ENCODE data around the gene LRRC14B. TPM values are rescaled to one million over a fixed set of nuclear protein-coding genes. Genes with fewer than 3 reads are reported as not detected.
A peak's percentile ranks its signal among the peaks of the same experiment; 100 is the strongest.

Gene LRRC14B
- total and polyA plus RNA-seq, 7 experiments from 2014 or later: 0.51 TPM; not detected in 6

DNA sequence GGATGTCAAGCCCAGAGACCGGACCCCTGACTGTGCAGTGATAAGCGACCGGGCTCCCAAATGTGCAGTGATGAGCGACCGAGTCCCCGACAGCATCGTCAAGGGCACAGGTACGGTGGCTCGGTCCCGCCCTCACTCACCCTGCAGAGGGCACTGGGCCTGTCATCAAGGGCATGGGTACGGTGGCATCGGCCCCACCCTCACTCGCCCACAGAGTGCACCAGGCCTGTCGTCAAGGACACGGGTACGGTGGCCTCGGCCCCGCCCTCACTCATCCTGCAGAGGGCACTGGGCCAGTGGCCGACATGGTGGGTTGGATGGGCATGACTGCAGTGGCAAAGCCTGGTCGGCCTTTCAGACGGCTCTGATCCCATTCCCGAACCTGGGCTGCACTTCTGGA lies 9.7 kb upstream of the LRRC14B start:
- H3K27me3 ChIP-seq (ENCODE audit: control insufficient read depth in 2 of 2, insufficient read depth in 2 of 2, low read length in 2 of 2): no peaks in the 10 kb centered on the region
- no peaks in the 10 kb centered on the region for H3K9me3 Mint-ChIP-seq
- POLR2A ChIA-PET: no interaction called here
- H3K4me3 Mint-ChIP-seq: no peak overlapping the region
- peaks cover 0 to 9% (median 0%) of the 10 kb centered on the region in 5 donors for H3K27me3 Mint-ChIP-seq
- no peak overlapping the region for H3K27ac Mint-ChIP-seq
- intact Hi-C loops (cut with micrococcal nuclease): no loop called here
- CTCF ChIA-PET: no interaction called here
- H3K4me3 ChIP-seq (ENCODE audit: low read length): no peak overlapping the region
- ATAC-seq (no peak), DNase-seq (no peak)
- no peaks in the 10 kb centered on the region for H3K4me1 Mint-ChIP-seq
- no peak overlapping the region for H3K27ac ChIP-seq (ENCODE audit: low read depth, low read length)
- no peaks in the 10 kb centered on the region for H3K4me1 ChIP-seq (ENCODE audit: control insufficient read depth in 2 of 2, insufficient read depth in 2 of 2, low read length in 2 of 2)
- H3K9me3 ChIP-seq (ENCODE audit: control insufficient read depth in 2 of 3, low read length in 3 of 3): no peaks in the 10 kb centered on the region
- H3K36me3 ChIP-seq (ENCODE audit: control insufficient read depth in 2 of 3, insufficient read depth in 3 of 3, low read length in 3 of 3): no peaks in the 10 kb centered on the region
- no peaks in the 10 kb centered on the region for H3K36me3 Mint-ChIP-seq

DNA sequence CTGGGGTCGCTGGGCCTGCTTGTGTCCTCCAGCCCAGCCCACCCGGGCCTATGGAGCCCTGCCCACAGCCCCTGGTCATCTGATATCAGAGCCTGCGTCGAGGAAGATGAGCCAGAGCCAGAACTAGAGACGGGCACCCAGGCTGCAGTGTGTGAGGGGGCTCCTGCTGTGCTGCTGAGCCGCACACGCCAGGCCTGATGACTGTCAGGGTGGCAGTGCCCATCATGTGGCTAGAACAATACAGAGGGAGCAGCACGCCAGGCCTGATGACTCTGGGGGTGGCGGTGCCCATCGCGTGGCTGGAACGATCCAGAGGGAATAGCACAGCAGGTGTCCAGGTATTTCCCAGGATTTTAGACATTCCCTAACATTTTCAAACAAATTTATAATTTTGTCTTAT lies 9.2 kb upstream of the LRRC14B start:
- Mint-ChIP-seq H3K36me3 (no peaks in the 10 kb centered on the region), H3K4me1 (no peaks in the 10 kb centered on the region), H3K27me3 (peaks cover 0 to 9% (median 0%) of the 10 kb centered on the region in 5 donors), H3K4me3 (no peak overlapping the region), H3K27ac (no peak overlapping the region), H3K9me3 (no peaks in the 10 kb centered on the region)
- Histone ChIP-seq H3K4me1 (ENCODE audit: control insufficient read depth in 2 of 2, insufficient read depth in 2 of 2, low read length in 2 of 2) (no peaks in the 10 kb centered on the region), H3K9me3 (ENCODE audit: control insufficient read depth in 2 of 3, low read length in 3 of 3) (no peaks in the 10 kb centered on the region), H3K36me3 (ENCODE audit: control insufficient read depth in 2 of 3, insufficient read depth in 3 of 3, low read length in 3 of 3) (no peaks in the 10 kb centered on the region), H3K27me3 (ENCODE audit: control insufficient read depth in 2 of 2, insufficient read depth in 2 of 2, low read length in 2 of 2) (no peaks in the 10 kb centered on the region), H3K4me3 (ENCODE audit: low read length) (no peak overlapping the region), H3K27ac (ENCODE audit: low read depth, low read length) (no peak overlapping the region)
- intact Hi-C loops (cut with micrococcal nuclease): no loop called here
- DNase-seq: no peak
- ChIA-PET CTCF (no interaction called here), POLR2A (no interaction called here)
- ATAC-seq: no peak

DNA sequence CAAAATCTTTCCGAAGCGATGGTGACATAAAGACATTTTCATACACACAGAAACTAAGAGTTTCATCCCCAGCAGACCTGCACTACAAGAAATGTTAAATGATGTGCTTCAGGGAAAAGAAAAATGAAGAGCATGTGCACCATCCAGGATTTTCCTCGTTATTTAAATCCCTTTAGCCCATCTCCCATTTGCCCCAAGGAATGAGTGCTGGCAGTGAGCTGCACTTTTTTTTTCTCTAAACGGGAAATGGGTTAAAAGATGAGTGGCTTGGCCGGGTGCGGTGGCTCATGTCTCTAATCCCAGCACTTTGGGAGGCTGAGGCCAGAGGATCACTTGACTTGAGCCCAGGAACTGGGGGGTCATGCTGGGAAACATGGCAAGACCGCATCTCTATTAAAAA lies 6.8 kb upstream of the LRRC14B start:
- DNase-seq (no peak), ATAC-seq (no peak)
- H3K27ac ChIP-seq (ENCODE audit: low read depth, low read length): no peak overlapping the region
- POLR2A ChIA-PET: no interaction called here
- no peaks in the 10 kb centered on the region for H3K9me3 ChIP-seq (ENCODE audit: control insufficient read depth in 2 of 3, low read length in 3 of 3)
- H3K4me1 Mint-ChIP-seq: peaks cover 5 to 8% (median 6%) of the 10 kb centered on the region in 7 donors
- H3K36me3 ChIP-seq (ENCODE audit: control insufficient read depth in 2 of 3, insufficient read depth in 3 of 3, low read length in 3 of 3): no peaks in the 10 kb centered on the region
- no peaks in the 10 kb centered on the region for H3K36me3 Mint-ChIP-seq
- H3K4me3 ChIP-seq (ENCODE audit: low read length): no peak overlapping the region
- H3K27me3 ChIP-seq (ENCODE audit: control insufficient read depth in 2 of 2, insufficient read depth in 2 of 2, low read length in 2 of 2): no peaks in the 10 kb centered on the region
- intact Hi-C loops (cut with micrococcal nuclease): no loop called here
- peaks cover 0 to 2% (median 0%) of the 10 kb centered on the region in 11 donors for H3K9me3 Mint-ChIP-seq
- H3K27ac Mint-ChIP-seq: peak overlapping the region in 1 of 9 donors; percentile 19
- peaks cover 0 to 6% of the 10 kb centered on the region in 2 donors for H3K4me1 ChIP-seq (ENCODE audit: control insufficient read depth in 2 of 2, insufficient read depth in 2 of 2, low read length in 2 of 2)
- CTCF ChIA-PET: interaction anchor here (0.6 kb wide), 1 partner anchor 9 kb away, joined by 3 read pairs; no protein-coding TSS in a partner anchor
- H3K27me3 Mint-ChIP-seq: peaks cover 0 to 9% (median 0%) of the 10 kb centered on the region in 5 donors
- no peak overlapping the region for H3K4me3 Mint-ChIP-seq

DNA sequence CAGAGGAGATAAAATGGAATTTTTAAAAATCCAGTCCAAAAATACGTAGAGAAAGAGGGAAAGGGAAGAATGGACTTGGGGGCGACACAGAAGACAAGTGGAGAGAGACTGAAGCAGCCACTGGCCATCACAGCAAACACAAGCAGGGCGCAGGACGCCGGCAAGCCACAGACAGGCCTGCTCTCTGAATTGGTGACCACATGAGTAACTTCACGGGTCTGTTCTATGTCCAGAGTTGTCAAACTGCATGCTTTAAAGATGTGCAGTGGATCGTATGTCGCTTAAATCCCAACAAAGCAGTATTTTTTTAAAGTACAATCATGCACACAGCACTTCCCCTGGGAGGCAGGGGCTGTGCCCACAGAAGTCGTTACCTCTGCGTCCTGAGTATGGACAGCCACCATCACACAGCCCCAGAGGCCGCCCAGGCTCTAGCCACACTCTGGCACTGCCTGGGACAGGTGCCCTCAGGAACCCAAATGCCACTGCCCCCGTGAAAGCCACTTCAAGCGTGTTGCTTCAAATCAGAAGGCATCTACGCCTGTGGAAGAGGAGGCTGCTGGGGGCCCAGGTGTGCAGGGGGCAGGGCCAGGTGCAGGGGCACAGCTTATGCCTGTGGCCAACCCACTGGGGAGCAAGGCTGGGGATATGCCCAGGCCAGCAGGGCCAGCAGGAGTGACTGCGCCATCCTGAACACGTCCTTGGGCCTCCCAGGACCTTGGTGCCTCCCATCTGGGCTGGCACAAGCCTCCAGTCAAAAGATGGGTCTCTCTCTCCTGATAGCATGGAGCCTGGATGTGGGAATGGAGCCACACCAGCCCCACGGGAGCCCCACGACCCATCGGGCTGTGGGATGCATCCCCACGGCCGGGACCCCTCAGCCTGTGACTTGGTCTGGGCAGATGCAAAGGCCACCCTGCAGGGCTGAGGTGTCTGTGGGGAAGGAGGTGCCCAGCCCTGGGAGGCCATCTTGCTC lies 5.9 kb upstream of the LRRC14B start:
- POLR2A ChIA-PET: no interaction called here
- CTCF ChIA-PET: no interaction called here
- H3K27me3 ChIP-seq (ENCODE audit: control insufficient read depth in 2 of 2, insufficient read depth in 2 of 2, low read length in 2 of 2): no peaks in the 10 kb centered on the region
- no peak for DNase-seq
- H3K4me1 ChIP-seq (ENCODE audit: control insufficient read depth in 2 of 2, insufficient read depth in 2 of 2, low read length in 2 of 2): peaks cover 0 to 6% of the 10 kb centered on the region in 2 donors
- Mint-ChIP-seq H3K4me3 (no peak overlapping the region), H3K27me3 (peaks cover 0 to 13% (median 3%) of the 10 kb centered on the region in 5 donors), H3K27ac (peak overlapping the region in 1 of 9 donors; percentile 19), H3K36me3 (no peaks in the 10 kb centered on the region), H3K4me1 (peaks cover 5 to 11% (median 8%) of the 10 kb centered on the region in 7 donors), H3K9me3 (peaks cover 0 to 2% (median 0%) of the 10 kb centered on the region in 11 donors)
- intact Hi-C loops (cut with micrococcal nuclease): no loop called here
- no peaks in the 10 kb centered on the region for H3K9me3 ChIP-seq (ENCODE audit: control insufficient read depth in 2 of 3, low read length in 3 of 3)
- H3K27ac ChIP-seq (ENCODE audit: low read depth, low read length): no peak overlapping the region
- H3K4me3 ChIP-seq (ENCODE audit: low read length): no peak overlapping the region
- H3K36me3 ChIP-seq (ENCODE audit: control insufficient read depth in 2 of 3, insufficient read depth in 3 of 3, low read length in 3 of 3): no peaks in the 10 kb centered on the region
- no peak for ATAC-seq

DNA sequence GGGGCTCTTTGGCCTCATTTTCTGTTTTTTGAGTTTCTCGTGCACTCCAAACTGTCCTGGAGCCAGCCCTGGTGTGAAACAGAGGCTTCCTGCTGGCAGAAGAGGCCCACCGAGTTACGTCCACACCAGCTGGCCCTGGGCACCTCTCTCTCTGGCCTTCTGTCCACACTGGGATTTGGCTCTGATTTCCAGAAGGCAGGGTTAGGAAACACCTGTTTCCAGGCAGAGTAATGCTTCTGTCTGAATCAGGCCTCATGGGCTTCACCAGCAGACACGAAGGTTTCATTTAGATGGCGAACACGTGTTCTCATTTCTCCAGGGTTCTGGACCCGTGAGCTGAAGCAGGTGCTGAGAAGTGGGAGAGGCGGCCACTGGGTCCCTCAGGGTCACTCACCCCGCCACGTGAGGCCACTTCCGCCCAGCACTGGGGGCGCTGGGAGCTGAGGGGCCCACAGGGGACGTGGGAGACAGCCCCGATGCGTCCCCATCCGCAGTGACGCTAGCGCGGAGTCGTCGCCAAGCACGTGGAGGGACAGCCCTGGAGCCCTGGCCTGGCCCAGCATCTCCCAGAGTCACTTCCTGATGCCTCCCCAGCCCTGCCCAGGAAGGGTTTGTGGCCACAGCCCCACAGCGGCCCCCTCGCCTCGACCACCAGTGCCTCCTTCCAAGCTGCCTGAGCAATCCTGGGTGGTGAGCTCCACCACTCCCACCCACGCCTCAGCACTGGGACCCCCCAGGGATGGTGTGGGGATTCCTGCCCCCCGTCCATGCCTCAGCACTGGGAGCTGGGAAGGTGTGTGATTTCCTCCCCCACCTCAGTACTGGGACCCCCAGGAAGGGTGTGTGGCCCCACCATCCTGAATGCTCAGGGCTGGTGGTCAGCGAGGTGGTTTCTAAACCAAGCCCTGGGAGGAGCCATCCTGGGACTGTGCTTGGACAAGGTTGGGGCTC lies 4.9 kb upstream of the LRRC14B start:
- ChIA-PET CTCF (no interaction called here), POLR2A (interaction anchor here (0.6 kb wide), 1 partner anchor 1141 kb away, joined by 4 read pairs; no protein-coding TSS in a partner anchor)
- Histone ChIP-seq H3K27me3 (ENCODE audit: control insufficient read depth in 2 of 2, insufficient read depth in 2 of 2, low read length in 2 of 2) (no peaks in the 10 kb centered on the region), H3K4me3 (ENCODE audit: low read length) (no peak overlapping the region), H3K36me3 (ENCODE audit: control insufficient read depth in 2 of 3, insufficient read depth in 3 of 3, low read length in 3 of 3) (no peaks in the 10 kb centered on the region), H3K27ac (ENCODE audit: low read depth, low read length) (no peak overlapping the region), H3K9me3 (ENCODE audit: control insufficient read depth in 2 of 3, low read length in 3 of 3) (no peaks in the 10 kb centered on the region), H3K4me1 (ENCODE audit: control insufficient read depth in 2 of 2, insufficient read depth in 2 of 2, low read length in 2 of 2) (peaks cover 0 to 6% of the 10 kb centered on the region in 2 donors)
- ATAC-seq: no peak
- Mint-ChIP-seq H3K4me1 (peaks cover 5 to 12% (median 11%) of the 10 kb centered on the region in 7 donors), H3K36me3 (no peaks in the 10 kb centered on the region), H3K27me3 (peaks cover 0 to 9% (median 5%) of the 10 kb centered on the region in 5 donors), H3K4me3 (no peak overlapping the region), H3K27ac (no peak overlapping the region), H3K9me3 (peaks cover 0 to 2% (median 0%) of the 10 kb centered on the region in 11 donors)
- no peak for DNase-seq
- intact Hi-C loops (cut with micrococcal nuclease): no loop called here

DNA sequence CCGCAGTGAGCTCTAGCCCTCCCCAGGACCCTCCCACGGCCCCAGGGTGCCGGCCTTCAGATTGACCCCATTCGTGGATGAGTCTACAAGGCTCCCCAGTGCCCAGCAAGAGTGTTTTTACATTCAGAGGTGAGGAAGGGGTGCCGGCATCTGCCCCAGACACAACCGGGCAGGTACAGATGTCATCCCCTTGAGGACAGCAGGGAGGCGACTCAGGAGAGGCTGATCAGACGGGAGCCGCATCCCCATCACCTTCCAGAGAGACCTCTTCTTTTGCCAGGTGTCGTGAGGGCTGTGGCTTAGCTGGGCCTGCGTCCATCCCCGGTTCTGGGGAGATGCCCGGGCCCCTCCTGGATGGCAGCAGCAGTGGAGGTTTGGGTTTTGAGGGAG lies 4.3 kb upstream of the LRRC14B start:
- ATAC-seq (no peak), DNase-seq (no peak)
- Histone ChIP-seq H3K9me3 (ENCODE audit: control insufficient read depth in 2 of 3, low read length in 3 of 3) (no peaks in the 10 kb centered on the region), H3K36me3 (ENCODE audit: control insufficient read depth in 2 of 3, insufficient read depth in 3 of 3, low read length in 3 of 3) (no peaks in the 10 kb centered on the region), H3K27me3 (ENCODE audit: control insufficient read depth in 2 of 2, insufficient read depth in 2 of 2, low read length in 2 of 2) (no peaks in the 10 kb centered on the region), H3K27ac (ENCODE audit: low read depth, low read length) (no peak overlapping the region), H3K4me1 (ENCODE audit: control insufficient read depth in 2 of 2, insufficient read depth in 2 of 2, low read length in 2 of 2) (peaks cover 0 to 6% of the 10 kb centered on the region in 2 donors), H3K4me3 (ENCODE audit: low read length) (no peak overlapping the region)
- Mint-ChIP-seq H3K27ac (no peak overlapping the region), H3K9me3 (peaks cover 0 to 2% (median 0%) of the 10 kb centered on the region in 11 donors), H3K4me1 (peaks cover 5 to 12% (median 11%) of the 10 kb centered on the region in 7 donors), H3K27me3 (peaks cover 0 to 9% (median 5%) of the 10 kb centered on the region in 5 donors), H3K4me3 (no peak overlapping the region), H3K36me3 (no peaks in the 10 kb centered on the region)
- ChIA-PET POLR2A (no interaction called here), CTCF (no interaction called here)
- intact Hi-C loops (cut with micrococcal nuclease): no loop called here

All from naive thymus-derived CD4-positive, alpha-beta T cell (primary cell).